H1 (cell line): ENCODE results near the gene CRHR1. TPM values are rescaled to one million over a fixed set of nuclear protein-coding genes. Genes with fewer than 3 reads are reported as not detected.

Experiments used
- POLR2AphosphoS5 ChIP-seq: IDR thresholded peaks from 2 replicates; pipeline ENCODE4 v1.6.1; 2011; ENCODE audit warnings: low read depth, low read length
- RBBP5 ChIP-seq: IDR thresholded peaks from 2 replicates; pipeline ENCODE4 v1.7.1; 2012; ENCODE audit warnings: low read depth, mild to moderate bottlenecking, inconsistent platforms, low read length, moderate library complexity, borderline replicate concordance
- TAF1 ChIP-seq: IDR thresholded peaks from 2 replicates; pipeline ENCODE4 v1.6.1; 2011; ENCODE audit warnings: mild to moderate bottlenecking, low read depth, low read length
- TEAD4 ChIP-seq: IDR thresholded peaks from 2 replicates; pipeline ENCODE4 v1.6.1; 2012; ENCODE audit warnings: low read depth, low read length, inconsistent platforms, mixed read lengths
- polyA plus RNA-seq, 7 experiments: library from polyadenylated mRNA; depleted of rRNA in 3 of 7; stranded (reverse) in 5 of 7; unstranded in 2 of 7; fragments of >200 nt in 5 of 7; fragments of 200-250 nt in 2 of 7; gene quantifications; 1 replicate in 5 of 7; 2 replicates in 1 of 7; 4 replicates in 1 of 7; pipeline versions ENCODE4 v1.2.1 to v1.2.3, GENCODE V29; 2011 to 2013; ENCODE audit warnings: missing spikeins in 2 of 7, mixed read lengths in 2 of 7
- total RNA-seq: library from RNA; stranded (reverse); fragmentation: NEBNext Ultra II Directional; extraction: Animal tissue kit (Norgen Biotek cat#: 25700); gene quantifications from 2 replicates; pipeline ENCODE4 v1.2.1, GENCODE V29; 2021

CRHR1 gene
- total and polyA plus RNA-seq, 2 of the 8 experiments (the other 6 are each of a cell fraction or from before 2014, with no cell fraction given), result 0.56 to 1.7 TPM

DNA sequence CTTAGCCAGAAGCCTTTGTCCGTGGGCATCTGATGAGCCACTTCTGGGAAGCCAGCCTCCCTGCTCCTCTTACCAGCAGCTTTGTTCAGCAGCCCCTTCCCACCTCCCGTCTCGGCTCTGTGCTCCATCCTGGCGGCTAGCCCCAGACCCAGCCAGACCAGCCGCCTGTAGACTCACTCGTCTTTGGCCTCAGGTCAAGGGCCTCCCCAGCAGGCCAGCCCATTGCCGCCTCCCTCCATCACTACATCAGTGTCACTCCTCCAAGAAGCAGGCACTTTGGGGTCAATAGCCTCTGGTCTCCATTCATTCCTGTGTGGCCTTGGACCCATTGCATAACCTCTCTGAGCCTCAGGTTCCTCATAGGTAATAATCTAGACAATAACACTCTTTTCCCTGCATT lies 20.9 kb upstream of the CRHR1 start (continued):
- TF ChIP-seq POLR2AphosphoS5 (no peak), TEAD4 (no peak), RBBP5 (no peak), TAF1 (no peak)
